Measurements from ENCODE around the gene ARHGEF16.

ARHGEF16 gene

GRCh38 chr1:3481836-3482375 is 27.4 kb downstream of the ARHGEF16 start:
- DNase-seq (ENCODE audit: low read depth in 3 of 3): no peak

GRCh38 chr1:3482378-3482849 is 27.9 kb downstream of the ARHGEF16 start:
- DNase-seq (ENCODE audit: low read depth in 3 of 3): no peak

GRCh38 chr1:3483380-3483779 is 28.9 kb downstream of the ARHGEF16 start:
- no peak for DNase-seq (ENCODE audit: low read depth in 3 of 3)

GRCh38 chr1:3483801-3484444 is 29.5 kb downstream of the ARHGEF16 start:
- DNase-seq (ENCODE audit: low read depth in 3 of 3): peak in 2 of 3 experiments; percentile 9 to 20

- no peak for DNase-seq (ENCODE audit: low read depth in 3 of 3)
These were observed 30.6 kb downstream of the ARHGEF16 start for GRCh38 chr1:3485016-3485415.

GRCh38 chr1:3488432-3488831 is 34.0 kb downstream of the ARHGEF16 start:
- no peak for DNase-seq (ENCODE audit: low read depth in 3 of 3)

GRCh38 chr1:3490046-3490745 is 35.7 kb downstream of the ARHGEF16 start:
- DNase-seq (ENCODE audit: low read depth in 3 of 3): no peak

- peak; percentile 69 to 77 (median 74) for DNase-seq (ENCODE audit: low read depth in 3 of 3)
These were observed 37.1 kb downstream of the ARHGEF16 start for GRCh38 chr1:3491291-3492246.

GRCh38 chr1:3492545-3493246 is 38.2 kb downstream of the ARHGEF16 start:
- DNase-seq (ENCODE audit: low read depth in 3 of 3): no peak

GRCh38 chr1:3494321-3495308 is 40.1 kb downstream of the ARHGEF16 start:
- no peak for DNase-seq (ENCODE audit: low read depth in 3 of 3)

- DNase-seq (ENCODE audit: low read depth in 3 of 3): no peak
These were observed 41.6 kb downstream of the ARHGEF16 start for GRCh38 chr1:3495776-3496745.

GRCh38 chr1:3496916-3497315 is 42.5 kb downstream of the ARHGEF16 start:
- DNase-seq (ENCODE audit: low read depth in 3 of 3): no peak

GRCh38 chr1:3497521-3497920 is 43.1 kb downstream of the ARHGEF16 start:
- DNase-seq (ENCODE audit: low read depth in 3 of 3): no peak

GRCh38 chr1:3498246-3498930 is 43.9 kb downstream of the ARHGEF16 start:
- no peak for DNase-seq (ENCODE audit: low read depth in 3 of 3)

GRCh38 chr1:3498986-3499385 is 44.5 kb downstream of the ARHGEF16 start:
- no peak for DNase-seq (ENCODE audit: low read depth in 3 of 3)

- DNase-seq (ENCODE audit: low read depth in 3 of 3): no peak
These were observed 45.1 kb downstream of the ARHGEF16 start for GRCh38 chr1:3499611-3500010.

GRCh38 chr1:3500265-3500835 is 45.9 kb downstream of the ARHGEF16 start:
- DNase-seq (ENCODE audit: low read depth in 3 of 3): no peak

GRCh38 chr1:3501437-3501836 is 47.0 kb downstream of the ARHGEF16 start:
- DNase-seq (ENCODE audit: low read depth in 3 of 3): no peak
